GM19035 (cell line): ENCODE results near the gene GNG8.
"Not testable (repeated sequence)": the region's sequence is repeated elsewhere in the genome, so short reads cannot be mapped to it uniquely, and the experiment has no call there.

Source experiments
- ATAC-seq: cut with Tn5 transposase; IDR thresholded peaks from one replicate; pipeline ENCODE4 v1.9.1; 2021; ENCODE audit not compliant: unreplicated experiment

The GNG8 gene

GRCh38 chr19:46648060-46648960, 12.3 kb upstream of the GNG8 start:
- no peak for ATAC-seq

GRCh38 chr19:46646402-46646801, 10.4 kb upstream of the GNG8 start:
- no peak for ATAC-seq

- no peak for ATAC-seq
Observed at GRCh38 chr19:46644720-46645119, 8.7 kb upstream of the GNG8 start.

GRCh38 chr19:46640656-46641055, 4.7 kb upstream of the GNG8 start:
- no peak for ATAC-seq

GRCh38 chr19:46639358-46640182, 3.6 kb upstream of the GNG8 start:
- ATAC-seq = no peak

- ATAC-seq = no peak
Observed at GRCh38 chr19:46637224-46637623, 1.2 kb upstream of the GNG8 start.

GRCh38 chr19:46634656-46635218, 1.3 kb downstream of the GNG8 start:
- no peak for ATAC-seq

- ATAC-seq = peak; percentile 69
Observed at GRCh38 chr19:46634045-46634655, 1.9 kb downstream of the GNG8 start.

GRCh38 chr19:46633130-46633529, 2.9 kb downstream of the GNG8 start:
- no peak for ATAC-seq

- ATAC-seq = no peak
Observed at GRCh38 chr19:46631481-46631880, 4.5 kb downstream of the GNG8 start.

- ATAC-seq = no peak
Observed at GRCh38 chr19:46630586-46631205, 5.3 kb downstream of the GNG8 start.

- ATAC-seq = no peak
Observed at GRCh38 chr19:46629546-46630025, 6.4 kb downstream of the GNG8 start.

- not testable (repeated sequence) for ATAC-seq
Observed at GRCh38 chr19:46628970-46629369, 7.0 kb downstream of the GNG8 start.

GRCh38 chr19:46626446-46626845, 9.6 kb downstream of the GNG8 start:
- no peak for ATAC-seq

- ATAC-seq = no peak
Observed at GRCh38 chr19:46625731-46626130, 10.3 kb downstream of the GNG8 start.

GRCh38 chr19:46624958-46625661, 10.9 kb downstream of the GNG8 start, which contains the start of gene PTGIR:
PTGIR (minus strand) TSS chr19:46625089; CDS start chr19:46624225, 864 bp downstream.
- no peak for ATAC-seq

GRCh38 chr19:46623915-46624502, 12.0 kb downstream of the GNG8 start:
- ATAC-seq = no peak

- no peak for ATAC-seq
Observed at GRCh38 chr19:46622118-46622446, 13.9 kb downstream of the GNG8 start.
